NCI-H146 (cell line): ENCODE results near the gene UBE2D2.

Experiments
- DNase-seq: peaks from one replicate; lab custom pipeline; 2025; lab: John Stamatoyannopoulos, UW

The UBE2D2 gene

DNA sequence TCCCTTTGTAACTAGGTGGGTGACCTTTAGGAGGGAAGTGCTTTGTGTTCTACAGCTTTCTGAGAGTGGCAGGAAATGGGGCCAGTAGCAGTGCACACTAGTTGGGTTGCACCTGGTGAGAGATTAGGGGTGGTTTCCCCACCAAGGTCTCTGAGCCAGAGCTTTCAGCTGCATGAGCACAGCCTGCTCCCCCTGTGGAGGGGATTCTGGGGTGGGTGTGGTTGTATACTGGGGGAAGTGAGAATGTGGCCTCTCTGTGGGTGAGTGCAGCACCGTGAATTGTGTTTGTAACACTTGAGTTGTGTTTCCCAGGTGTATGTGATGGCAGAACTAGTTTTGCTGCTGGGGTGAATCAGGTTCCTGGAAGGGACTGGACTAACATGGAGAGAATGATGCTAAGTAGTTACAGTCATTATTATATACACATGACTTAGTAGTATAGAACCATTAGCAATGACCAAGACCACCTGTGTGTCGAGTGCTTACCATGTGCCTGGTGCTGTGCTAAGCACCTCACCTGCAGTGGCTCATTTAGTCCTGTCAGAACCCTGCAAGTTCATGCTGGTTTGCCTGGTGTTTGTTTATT, 75.2 kb downstream of the UBE2D2 start:
- DNase-seq = no peak

DNA sequence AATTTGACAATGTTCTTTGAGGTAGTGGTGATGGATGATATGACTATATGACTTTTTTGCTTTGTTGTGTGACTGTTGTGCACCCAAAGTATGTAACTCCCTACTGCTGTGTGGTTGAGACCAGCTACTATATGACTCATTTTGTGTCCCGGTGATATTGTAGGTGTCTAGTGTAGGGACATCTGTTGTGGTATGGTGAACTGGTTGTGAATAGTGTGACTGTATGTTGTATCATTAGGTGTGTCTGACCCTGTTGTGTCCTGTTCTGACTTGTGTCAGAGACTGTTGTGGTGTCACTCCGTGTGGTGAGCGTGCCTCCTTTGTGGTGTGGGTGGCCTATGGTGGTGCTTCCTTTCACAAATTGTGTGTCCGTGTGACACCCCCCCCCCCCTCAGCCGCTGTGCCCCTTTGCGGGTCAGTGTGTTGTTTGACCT, 75.9 kb downstream of the UBE2D2 start:
- DNase-seq = no peak

DNA sequence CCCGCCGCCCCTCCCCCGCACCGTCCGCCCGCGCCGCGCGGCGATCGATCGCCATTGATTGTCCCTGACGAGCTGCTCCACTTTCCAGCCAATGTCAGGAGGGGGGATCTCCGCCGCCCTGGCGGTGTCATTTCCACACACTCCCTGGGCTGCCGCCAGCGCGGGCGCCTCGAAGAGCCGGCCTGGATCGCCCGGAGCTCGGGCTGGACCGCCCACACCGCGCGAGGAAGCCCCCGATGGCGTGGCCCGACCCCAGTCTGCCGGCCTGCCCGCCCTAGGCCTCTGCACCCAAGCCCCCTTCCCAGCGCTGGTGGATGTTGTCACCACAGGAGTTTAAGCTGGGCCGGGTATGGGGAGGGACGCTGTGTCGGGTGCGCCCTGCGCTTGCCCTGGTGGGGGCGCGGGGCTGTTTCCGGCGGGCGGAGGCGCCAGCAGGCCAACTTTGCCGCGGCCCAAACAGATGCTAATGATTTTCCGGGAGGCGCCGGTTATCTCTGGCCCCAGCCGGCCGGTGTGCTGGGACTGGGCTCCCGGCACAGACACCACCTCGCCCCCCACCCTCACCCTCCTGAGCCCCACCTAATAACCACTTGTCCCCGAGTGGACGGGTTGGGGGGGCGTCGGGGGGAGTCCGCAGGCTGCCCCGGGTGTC, 76.4 kb downstream of the UBE2D2 start:
- peak; percentile 69 for DNase-seq

DNA sequence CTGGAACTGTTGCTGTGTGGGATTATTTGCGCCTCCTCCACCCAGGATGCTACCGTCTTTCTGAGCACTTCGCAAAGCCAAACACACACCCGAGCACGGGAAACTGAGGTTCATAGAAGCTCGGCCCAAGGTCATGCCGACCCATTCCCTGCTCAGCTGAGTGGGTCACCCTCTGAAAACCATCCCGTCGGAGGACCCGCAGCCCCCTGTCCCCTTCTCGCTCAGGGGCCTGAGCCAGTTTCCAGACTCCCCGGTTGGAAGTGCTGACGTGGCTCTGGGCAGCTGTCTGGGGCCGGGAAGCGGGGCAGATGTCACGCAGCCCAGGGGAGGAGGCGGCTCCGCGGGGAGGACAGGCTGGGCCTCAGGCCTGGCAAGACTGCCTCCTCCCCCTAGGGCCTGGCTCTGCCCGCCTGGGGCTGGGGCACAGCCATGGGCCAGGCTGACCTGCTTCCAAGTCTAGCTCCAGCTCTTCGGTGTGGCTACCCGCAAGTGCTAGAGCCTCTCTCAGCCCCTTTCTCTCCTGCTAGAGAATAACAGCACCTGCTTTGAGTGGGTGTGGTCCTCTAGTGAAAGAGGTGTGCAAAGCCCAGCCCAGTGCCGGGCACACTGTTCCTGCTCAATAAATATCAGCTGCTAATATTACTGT, 77.1 kb downstream of the UBE2D2 start:
- DNase-seq = peak; percentile 44

DNA sequence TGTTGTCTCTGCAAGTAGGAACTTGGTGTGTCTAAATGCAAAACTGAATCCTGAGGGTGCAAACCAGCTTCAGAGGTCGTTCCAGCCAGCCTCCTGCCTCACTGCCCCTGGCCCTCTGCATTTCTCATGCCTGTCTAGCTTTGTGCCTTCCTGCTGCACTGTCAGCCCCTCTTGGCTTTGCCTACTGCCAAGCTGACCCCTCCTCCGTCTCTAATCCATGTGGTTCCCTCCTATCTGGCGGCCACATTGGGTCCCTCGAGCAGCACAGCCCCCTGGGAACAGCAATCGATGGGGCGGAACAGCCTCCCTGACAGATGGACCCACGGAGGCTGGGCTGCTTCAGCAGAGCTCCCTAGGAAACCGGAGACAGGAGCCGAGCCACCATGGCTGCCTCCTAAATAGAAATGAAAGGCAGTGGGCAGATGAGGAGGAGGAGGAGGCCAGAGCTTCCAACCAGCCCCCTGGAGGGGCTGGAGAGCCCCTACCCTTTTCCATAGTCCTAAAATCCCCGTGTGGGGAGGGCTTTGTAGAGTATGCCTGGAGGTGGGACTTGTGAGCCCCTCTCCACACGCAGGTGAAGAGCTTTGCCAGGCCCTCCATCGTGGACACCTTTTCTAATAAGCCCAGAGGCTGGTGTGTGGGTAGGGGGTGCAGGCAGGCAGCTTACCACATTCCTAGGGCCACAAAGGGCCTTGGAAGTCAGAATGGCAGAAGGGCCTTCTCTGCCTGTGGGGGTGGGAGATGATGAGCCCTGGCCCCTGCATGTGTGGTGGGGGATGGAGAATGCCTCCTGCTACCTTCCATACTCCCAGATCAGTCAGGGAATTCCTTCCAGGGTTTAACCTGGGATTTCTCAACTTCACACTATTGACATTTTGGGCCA, 77.8 kb downstream of the UBE2D2 start:
- no peak for DNase-seq

DNA sequence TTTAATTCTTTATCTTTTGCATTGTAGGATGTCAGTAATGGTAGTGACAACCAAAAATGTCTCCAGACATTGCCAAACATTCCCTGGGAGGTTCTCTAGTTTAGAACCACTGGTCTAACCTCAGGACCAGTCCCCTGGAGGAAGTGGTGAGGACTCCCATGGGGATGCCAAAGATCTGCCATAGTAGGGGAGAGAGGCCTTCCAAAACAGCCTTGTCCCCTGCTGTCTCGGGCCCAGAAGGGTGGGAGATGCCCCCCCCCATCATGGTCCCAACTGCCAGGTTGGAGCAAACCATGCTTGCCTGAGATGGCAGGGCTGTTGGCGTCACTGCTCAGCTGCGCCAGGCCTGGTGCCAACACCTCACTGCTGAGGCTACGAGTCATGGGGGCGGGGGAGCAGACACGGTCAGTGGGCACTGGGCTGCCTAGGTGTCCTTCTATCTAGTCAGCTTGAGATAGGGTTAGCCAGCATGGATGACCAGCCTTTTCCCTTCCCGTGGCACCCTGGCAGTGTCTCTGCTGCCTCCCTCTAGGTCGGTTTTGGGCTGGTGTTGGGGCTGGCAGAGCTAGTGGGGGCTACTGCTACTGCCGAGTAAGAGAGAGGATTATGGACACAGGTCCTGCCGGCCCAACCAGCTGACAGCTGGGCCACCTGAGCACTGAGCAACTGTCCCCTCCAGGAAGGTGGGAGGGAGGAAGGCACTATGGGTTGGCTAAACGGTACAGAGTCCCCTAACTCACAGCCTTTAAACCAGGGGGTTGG, 78.7 kb downstream of the UBE2D2 start:
- DNase-seq = no peak

DNA sequence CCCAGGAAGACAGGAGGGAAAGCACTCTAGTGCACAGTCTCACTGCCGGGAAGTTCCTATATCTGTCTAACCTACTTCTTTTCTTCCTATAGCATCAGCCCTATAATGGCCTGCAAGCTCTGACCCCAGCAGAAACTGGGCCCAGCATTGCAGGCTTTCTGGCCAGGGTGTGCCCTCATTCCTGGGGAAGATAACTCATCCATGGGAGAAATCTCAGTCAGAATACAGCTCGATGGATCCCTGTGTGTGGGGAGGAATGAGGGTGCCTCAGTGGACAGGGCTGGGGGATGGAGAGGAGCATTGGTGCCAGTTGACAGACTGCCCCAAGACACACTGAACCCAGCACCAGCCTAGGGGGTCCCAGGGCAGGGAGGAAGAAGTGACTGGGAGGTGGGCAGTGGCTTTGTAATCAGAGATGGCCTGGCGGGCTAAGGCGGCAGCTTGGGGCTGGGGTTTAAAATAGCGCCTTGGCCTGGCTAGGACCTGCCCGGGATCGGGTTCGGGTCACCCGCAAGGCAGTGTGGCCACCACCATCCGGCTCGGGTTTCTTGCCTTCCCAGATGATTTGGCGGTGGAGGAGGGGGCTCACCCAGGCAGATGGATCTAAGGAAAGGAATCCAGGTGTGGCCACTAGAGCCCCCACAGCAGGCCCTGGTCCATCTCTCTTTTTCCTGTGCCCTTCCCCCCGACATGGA, 79.4 kb downstream of the UBE2D2 start:
- no peak for DNase-seq

DNA sequence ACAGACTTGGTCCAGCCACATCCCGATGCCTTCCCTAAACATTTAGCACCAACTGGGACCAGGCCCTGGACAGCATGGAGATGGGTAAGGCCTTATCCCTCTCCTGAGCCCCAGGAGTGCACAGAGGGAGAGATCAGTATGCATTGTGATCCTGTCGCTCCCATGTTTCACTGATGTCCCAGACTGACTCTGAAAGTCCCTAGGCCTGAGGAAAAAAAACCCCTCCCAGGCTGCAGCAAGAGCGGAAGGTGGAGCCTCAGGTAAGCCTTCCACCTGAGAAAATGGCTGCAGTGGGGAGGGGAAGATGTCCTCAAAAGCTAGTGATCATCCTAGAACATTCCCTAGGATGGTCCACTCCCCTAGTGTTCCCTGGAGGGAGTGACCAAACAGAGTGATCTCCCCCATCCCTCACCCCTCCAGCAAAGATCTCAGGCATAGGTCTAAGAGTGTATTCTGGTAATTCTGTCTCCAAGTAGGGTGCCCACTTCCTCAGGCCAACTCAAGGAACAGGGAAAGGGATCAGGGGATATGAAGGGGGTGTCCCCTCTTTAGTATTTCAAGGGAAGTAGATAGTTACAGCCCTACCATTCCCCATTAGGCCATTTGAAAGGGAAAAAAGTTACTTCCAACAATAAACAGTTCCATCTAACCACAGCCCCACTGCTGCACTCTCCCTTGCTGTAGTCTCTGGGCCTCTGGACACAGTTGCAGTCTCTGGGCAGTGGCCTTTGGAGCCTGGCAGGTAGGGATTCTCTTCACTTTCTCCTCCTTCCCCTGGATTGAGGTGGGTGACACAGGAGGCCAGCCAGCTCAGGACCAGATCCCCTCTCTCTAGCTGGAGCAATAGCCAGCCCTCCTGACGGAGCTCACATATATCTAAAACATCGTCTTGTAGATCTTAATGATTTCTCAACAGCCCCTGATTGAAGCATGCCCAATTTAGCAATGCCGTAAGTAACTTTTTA, 80.3 kb downstream of the UBE2D2 start:
- DNase-seq = no peak

DNA sequence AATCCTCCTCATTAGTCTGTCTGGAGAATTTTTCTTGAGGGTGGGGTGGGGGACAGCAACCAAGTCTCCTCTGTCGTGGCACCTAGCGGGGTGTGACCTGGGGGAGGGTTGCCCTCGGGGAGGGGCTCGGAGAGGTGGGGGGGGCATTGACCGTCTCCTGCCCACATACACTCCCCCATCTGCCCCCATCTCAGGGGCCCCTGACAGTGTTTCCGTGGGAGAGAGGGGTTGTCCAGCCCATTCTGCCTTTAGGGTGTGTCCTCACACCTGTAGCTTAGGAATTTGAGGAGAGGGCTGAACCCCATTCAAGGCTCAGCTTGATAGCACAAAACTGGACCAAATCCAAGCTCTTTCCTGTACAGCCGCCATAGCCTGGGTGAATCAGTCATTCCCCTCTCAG, 81.1 kb downstream of the UBE2D2 start:
- DNase-seq = no peak

DNA sequence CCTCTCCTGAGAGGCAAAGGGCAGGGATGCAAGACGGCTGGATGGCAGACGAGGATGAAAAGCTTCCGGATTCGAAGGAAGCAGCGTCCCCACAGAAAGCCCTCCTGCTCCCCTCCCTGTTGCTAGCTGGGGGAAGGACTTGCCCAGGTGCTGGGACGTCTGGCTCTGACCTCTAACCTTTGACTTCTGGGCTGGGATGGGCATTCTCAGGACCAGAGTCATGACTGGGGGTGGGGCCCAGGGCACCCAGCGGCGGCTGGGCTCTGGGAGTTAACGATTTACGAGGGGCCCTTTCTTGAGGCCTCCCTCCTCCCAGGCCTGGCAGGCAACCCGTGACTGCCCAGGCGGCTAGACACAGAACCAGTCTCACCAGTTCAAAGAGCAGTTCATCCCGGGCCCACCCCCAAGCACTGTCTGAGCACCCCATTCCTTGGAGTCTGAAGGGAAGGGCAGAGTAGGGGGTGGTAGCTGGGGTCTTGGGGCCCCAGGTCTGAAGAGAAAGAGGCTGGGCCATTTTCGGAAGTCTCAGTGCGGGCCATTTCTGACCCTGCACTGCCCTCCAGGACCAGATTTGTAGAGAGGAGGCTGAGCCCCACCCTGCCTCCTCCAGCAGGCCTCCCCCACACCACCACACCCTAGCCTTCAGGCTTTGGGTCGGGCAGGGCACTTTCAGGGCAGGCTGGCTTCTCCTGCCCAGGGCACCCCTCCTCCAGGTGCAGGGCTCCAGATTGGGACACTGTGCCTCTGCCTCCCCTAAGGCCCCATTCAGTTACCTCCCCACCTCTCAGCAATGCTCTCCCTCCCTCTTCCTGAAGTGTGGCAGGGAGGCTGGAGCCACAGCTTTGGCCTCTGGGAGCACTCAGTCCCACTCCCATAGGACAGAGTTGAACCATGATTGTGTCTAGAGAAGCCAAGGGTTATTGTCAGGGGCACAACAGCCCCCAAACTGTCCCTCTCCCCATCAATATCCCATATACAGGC, 82.0 kb downstream of the UBE2D2 start:
- no peak for DNase-seq

DNA sequence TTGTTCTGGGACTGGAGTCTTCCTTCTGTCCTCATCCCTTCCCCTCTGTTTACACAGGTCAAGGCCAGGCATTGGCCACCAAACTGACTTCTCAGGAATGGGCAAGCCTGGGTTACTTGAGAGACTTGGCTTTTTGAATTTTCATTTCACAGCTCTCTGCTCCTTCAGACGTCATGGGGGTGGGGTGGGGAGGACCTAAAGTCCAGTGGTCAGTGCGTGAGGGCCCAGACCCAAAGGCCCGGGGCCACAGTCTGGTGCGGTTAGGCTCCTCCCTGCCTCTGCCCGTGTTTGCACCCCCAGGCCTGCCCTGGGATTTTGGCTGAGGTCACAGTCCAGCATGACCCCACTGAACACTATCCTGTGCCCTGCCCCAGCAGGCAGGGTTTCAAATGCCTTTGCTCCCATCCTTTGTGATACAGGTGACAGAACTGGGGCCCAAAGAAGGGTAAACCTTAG, 82.9 kb downstream of the UBE2D2 start:
- DNase-seq = no peak

DNA sequence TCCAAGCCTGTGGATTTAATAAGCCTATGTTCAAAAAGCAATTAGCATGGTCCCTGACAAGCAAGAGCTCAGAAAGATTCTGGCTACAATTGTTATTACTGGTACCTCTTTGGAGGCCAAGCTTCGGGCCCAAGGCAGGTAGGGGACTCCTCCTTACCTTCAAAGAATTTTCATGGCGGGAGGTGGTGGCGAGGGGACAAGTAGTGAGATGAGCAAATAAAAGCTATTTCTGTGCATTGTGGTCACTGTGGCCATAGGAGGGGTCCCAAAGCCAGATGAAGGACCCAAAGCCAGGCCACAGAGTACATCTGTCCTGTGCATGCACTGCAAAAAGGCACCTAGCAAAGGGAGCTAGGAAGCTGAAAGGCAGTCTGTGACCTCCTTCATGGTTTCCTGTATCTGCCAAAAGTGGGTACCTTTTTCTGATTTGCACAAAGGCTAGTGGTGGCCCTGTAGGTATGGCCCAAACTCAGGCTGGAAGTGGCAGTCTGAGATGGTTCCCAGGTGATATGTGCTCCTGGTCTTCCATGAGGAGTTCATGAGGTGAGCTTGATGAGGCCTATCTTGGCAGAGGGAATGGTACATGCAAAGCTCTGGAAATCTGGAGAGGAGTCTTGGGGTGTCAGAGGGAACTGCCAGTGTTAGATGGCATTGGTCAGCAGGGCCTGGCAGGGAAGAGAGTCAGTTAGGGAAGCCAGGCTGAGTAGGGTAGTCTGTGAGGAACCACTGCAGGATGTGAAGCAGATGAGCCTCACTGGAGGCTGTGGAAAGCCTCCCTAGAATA, 83.7 kb downstream of the UBE2D2 start:
- DNase-seq = no peak

DNA sequence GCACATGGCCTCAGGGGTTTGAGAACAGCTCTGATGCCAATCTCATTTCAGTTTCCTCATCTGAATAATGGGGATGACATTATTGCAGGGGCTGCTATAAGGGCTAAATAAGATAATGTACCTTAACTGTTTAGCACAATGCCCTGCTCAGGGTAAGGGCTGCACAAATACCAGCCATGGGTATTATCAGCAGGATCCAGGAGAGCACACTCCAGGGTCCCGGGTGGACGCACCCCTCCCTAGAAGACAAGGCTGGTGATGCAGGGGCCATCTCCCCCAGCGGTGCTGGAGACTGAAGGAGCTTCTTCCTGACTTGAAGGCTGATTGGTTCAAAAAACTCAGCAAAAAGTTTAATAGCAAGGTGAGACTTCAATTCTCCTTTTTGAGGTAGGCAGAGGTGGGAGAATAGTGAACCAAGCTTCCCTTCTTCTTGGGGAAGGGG, 84.3 kb downstream of the UBE2D2 start:
- no peak for DNase-seq

DNA sequence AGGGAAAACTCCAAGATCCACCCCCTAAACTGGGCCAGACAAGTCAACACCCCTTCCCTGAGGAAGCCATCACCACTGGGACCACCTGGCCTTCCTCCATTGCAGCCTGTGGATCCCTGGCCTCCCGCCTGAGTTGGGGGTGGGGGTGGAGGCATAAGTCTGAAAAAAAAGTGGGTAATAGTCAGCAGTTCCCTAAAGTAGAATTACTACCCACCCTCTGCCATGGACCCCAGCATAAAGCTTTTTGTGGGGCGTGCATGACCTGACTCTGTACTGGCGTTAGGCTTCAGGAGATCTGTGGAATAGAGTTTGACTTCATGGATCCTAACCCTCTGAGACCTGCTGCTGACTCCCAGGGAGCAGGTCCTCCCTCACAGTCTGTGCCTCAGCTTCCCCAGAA, 85.0 kb downstream of the UBE2D2 start:
- no peak for DNase-seq

DNA sequence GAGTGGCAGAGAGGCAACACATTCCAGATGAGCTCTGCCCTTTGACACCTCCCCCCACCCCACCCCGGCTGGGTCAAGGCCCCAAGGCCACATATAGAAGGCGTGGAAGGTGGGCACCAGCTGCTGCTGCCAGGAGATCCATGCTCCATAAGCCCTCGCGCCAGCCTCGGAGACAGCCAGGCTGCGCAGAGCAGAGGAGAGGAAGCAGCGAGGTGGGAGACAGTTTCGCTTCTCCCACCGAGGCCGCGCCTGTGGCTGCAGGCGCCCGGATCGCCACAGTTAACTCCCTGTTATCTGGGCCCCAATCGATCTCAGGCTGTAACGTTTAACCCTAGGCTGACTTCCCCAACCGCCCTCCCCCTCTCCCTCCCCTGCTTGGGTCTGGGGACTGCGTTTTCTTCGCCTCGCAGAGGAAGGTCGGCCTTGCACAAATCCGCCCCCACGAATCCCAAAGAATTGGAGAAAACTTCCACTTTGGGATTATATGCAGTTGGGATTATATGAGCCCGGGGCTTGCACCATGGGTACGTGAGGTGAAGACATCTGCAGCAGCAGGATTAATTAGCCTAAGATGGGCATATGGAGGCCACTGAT, 85.9 kb downstream of the UBE2D2 start:
- no peak for DNase-seq

DNA sequence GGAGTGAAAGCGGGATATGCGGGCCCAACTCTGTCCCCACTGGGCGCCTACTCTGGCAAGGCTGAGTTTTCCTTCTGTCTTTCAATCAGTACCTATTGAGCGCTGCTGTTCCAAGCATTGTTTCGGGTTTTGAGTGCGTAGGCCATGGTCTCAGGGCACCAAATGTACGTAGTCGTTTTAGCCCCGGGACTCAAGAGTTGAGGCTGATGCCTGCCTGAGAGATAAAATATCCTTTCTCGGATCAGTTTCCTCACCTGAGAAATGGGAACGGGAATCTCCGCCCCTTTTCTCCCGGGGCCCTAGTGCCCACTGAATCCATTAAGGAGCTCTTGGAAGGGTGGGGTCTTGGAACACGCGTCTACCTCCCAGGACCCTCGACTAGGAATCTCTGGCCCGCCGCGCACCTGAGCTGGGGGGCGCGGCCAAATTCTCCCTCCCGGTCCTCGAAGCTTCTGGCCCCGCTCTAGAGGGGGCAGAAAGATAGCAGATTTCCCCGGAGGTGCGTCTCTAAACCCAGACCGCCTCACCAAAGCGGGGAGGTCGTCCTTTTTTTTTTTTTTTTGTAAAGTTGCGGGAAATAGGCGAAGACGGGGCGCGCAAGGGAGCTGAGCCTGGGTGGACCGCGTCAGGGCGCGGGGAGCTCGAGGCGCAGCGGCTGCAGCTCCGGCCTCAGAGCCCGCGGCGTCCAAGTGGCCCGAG, 86.5 kb downstream of the UBE2D2 start:
- DNase-seq = no peak
